ENCODE data around the gene TCERG1L.
"Not testable (repeated sequence)": the region's sequence is repeated elsewhere in the genome, so short reads cannot be mapped to it uniquely, and the experiment has no call there.

Gene TCERG1L

GRCh38 chr10:131311661-131312477, at the start of gene TCERG1L:
TCERG1L (minus strand) TSS chr10:131311721; CDS start chr10:131311635, 86 bp downstream.
- no peak for DNase-seq (ENCODE audit: low read depth in 2 of 2)

- no peak for DNase-seq (ENCODE audit: low read depth in 2 of 2)
Observed at GRCh38 chr10:131358741-131359442, 47.4 kb upstream of the TCERG1L start.

- DNase-seq (ENCODE audit: low read depth in 2 of 2): no peak
Observed at GRCh38 chr10:131356442-131356841, 44.9 kb upstream of the TCERG1L start.

- no peak for DNase-seq (ENCODE audit: low read depth in 2 of 2)
Observed at GRCh38 chr10:131355881-131356280, 44.4 kb upstream of the TCERG1L start.

- DNase-seq (ENCODE audit: low read depth in 2 of 2): no peak
Observed at GRCh38 chr10:131355056-131355455, 43.5 kb upstream of the TCERG1L start.

GRCh38 chr10:131354380-131354779, 42.9 kb upstream of the TCERG1L start:
- no peak for DNase-seq (ENCODE audit: low read depth in 2 of 2)

- no peak for DNase-seq (ENCODE audit: low read depth in 2 of 2)
Observed at GRCh38 chr10:131352765-131353290, 41.3 kb upstream of the TCERG1L start.

- no peak for DNase-seq (ENCODE audit: low read depth in 2 of 2)
Observed at GRCh38 chr10:131350660-131351059, 39.1 kb upstream of the TCERG1L start.

GRCh38 chr10:131350245-131350644, 38.7 kb upstream of the TCERG1L start:
- no peak for DNase-seq (ENCODE audit: low read depth in 2 of 2)

- no peak for DNase-seq (ENCODE audit: low read depth in 2 of 2)
Observed at GRCh38 chr10:131346456-131346855, 34.9 kb upstream of the TCERG1L start.

GRCh38 chr10:131345691-131346090, 34.2 kb upstream of the TCERG1L start:
- DNase-seq (ENCODE audit: low read depth in 2 of 2): no peak

- DNase-seq (ENCODE audit: low read depth in 2 of 2): no peak
Observed at GRCh38 chr10:131344747-131345146, 33.2 kb upstream of the TCERG1L start.

GRCh38 chr10:131337741-131338140, 26.2 kb upstream of the TCERG1L start:
- no peak for DNase-seq (ENCODE audit: low read depth in 2 of 2)

GRCh38 chr10:131332821-131333220, 21.3 kb upstream of the TCERG1L start:
- no peak for DNase-seq (ENCODE audit: low read depth in 2 of 2)

GRCh38 chr10:131323880-131324279, 12.4 kb upstream of the TCERG1L start:
- DNase-seq (ENCODE audit: low read depth in 2 of 2): no peak

GRCh38 chr10:131323025-131323424, 11.5 kb upstream of the TCERG1L start:
- no peak for DNase-seq (ENCODE audit: low read depth in 2 of 2)

- not testable (repeated sequence) for DNase-seq (ENCODE audit: low read depth in 2 of 2)
Observed at GRCh38 chr10:131322575-131322974, 11.1 kb upstream of the TCERG1L start.

GRCh38 chr10:131320860-131321604, 9.5 kb upstream of the TCERG1L start:
- DNase-seq (ENCODE audit: low read depth in 2 of 2): no peak

GRCh38 chr10:131318814-131319213, 7.3 kb upstream of the TCERG1L start:
- no peak for DNase-seq (ENCODE audit: low read depth in 2 of 2)

GRCh38 chr10:131318291-131318690, 6.8 kb upstream of the TCERG1L start:
- DNase-seq (ENCODE audit: low read depth in 2 of 2): no peak

- no peak for DNase-seq (ENCODE audit: low read depth in 2 of 2)
Observed at GRCh38 chr10:131316321-131317075, 5.0 kb upstream of the TCERG1L start.
